Measurements from ENCODE around the gene PALLD.

DNA sequence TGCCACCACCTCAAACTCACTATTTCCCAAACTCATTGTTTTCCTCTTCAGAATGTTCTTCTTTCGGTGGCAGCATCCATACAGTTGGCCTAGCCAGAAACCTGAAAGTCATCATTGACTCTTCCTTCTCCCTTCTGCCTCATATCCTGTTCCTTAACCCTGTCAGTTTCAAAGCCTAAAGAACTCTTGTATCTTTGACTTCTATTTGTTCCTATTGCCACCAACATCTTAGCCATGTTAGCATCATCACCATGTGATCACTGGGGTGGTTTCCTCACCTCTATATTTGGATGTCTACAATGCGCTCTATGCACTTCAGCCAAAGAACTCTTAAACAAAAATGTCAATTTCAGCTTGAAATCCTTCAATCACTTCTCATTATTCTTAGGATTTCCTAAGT lies 45.5 kb upstream of the PALLD start:
- no peak for TF ChIP-seq EZH2 (IDR thresholded peaks at IDR 0.05; ENCODE audit: borderline replicate concordance, low read depth, low read length, severe bottlenecking)
- TF ChIP-seq CTCF (IDR thresholded peaks at IDR 0.05; ENCODE audit: borderline replicate concordance, extremely low read depth, low read length, poor library complexity, severe bottlenecking): no peak
